Islet of Langerhans (tissue), 1 donor: ENCODE data around the gene EIPR1.

Source experiments
- FAIRE-seq: peaks from one replicate; lab custom pipeline; 2011; peaks lifted over from hg19 to GRCh38; lab: Jason Lieb, UNC

The EIPR1 gene

GRCh38 chr2:3174626-3175567 lies 202.7 kb downstream of the EIPR1 start:
- no peak for FAIRE-seq

- FAIRE-seq: no peak
Observed at GRCh38 chr2:3173031-3173430, 204.6 kb downstream of the EIPR1 start.

- no peak for FAIRE-seq
Observed at GRCh38 chr2:3172265-3172935, 205.2 kb downstream of the EIPR1 start.

GRCh38 chr2:3171564-3172264 lies 205.9 kb downstream of the EIPR1 start:
- no peak for FAIRE-seq

- FAIRE-seq: no peak
Observed at GRCh38 chr2:3170792-3171455, 206.7 kb downstream of the EIPR1 start.

- no peak for FAIRE-seq
Observed at GRCh38 chr2:3169106-3169870, 208.3 kb downstream of the EIPR1 start.

- no peak for FAIRE-seq
Observed at GRCh38 chr2:3168230-3168891, 209.3 kb downstream of the EIPR1 start.

- no peak for FAIRE-seq
Observed at GRCh38 chr2:3163401-3163800, 214.2 kb downstream of the EIPR1 start.

GRCh38 chr2:3162442-3163077 lies 215.1 kb downstream of the EIPR1 start:
- no peak for FAIRE-seq

- no peak for FAIRE-seq
Observed at GRCh38 chr2:3160751-3161330, 216.8 kb downstream of the EIPR1 start.

- FAIRE-seq: no peak
Observed at GRCh38 chr2:3159782-3160545, 217.7 kb downstream of the EIPR1 start.

- FAIRE-seq: no peak
Observed at GRCh38 chr2:3154700-3155099, 222.9 kb downstream of the EIPR1 start.

GRCh38 chr2:3154146-3154545 lies 223.5 kb downstream of the EIPR1 start:
- no peak for FAIRE-seq

- FAIRE-seq: no peak
Observed at GRCh38 chr2:3151153-3151918, 226.3 kb downstream of the EIPR1 start.

- no peak for FAIRE-seq
Observed at GRCh38 chr2:3149441-3150217, 228.0 kb downstream of the EIPR1 start.

GRCh38 chr2:3148716-3149115 lies 228.9 kb downstream of the EIPR1 start:
- no peak for FAIRE-seq

- FAIRE-seq: no peak
Observed at GRCh38 chr2:3147651-3148530, 229.7 kb downstream of the EIPR1 start.
